Fibroblast of lung (primary cell): Measurements from ENCODE around the gene HSH2D. TPM values are rescaled to one million over a fixed set of nuclear protein-coding genes. Genes with fewer than 3 reads are reported as not detected.
"Not testable (repeated sequence)": the region's sequence is repeated elsewhere in the genome, so short reads cannot be mapped to it uniquely, and the experiment has no call there.

ENCODE experiments used
- DNase-seq, 2 donors: peaks; one replicate each; pipeline versions ENCODE4 v3.0.0 to v3.0.0-alpha.2; 2010; ENCODE audit warnings: low read depth in 2 of 2
- H2AFZ ChIP-seq: 2 replicates; pipeline ENCODE4 v1.5.1; 2012; ENCODE audit warnings: low read length, control low read depth, inconsistent platforms
- H3K27ac ChIP-seq: 2 replicates; pipeline ENCODE4 v1.5.1; 2011; ENCODE audit warnings: low read length, control low read depth; ENCODE audit not compliant: insufficient read depth
- H3K27me3 ChIP-seq: 2 replicates; pipeline ENCODE4 v1.5.1; 2011; ENCODE audit warnings: mild to moderate bottlenecking, low read length; ENCODE audit not compliant: control insufficient read depth, insufficient read depth
- H3K36me3 ChIP-seq: 2 replicates; pipeline ENCODE4 v1.5.1; 2011; ENCODE audit warnings: low read length; ENCODE audit not compliant: control insufficient read depth, insufficient read depth
- H3K4me1 ChIP-seq: 2 replicates; pipeline ENCODE4 v1.5.1; 2011; ENCODE audit warnings: low read length; ENCODE audit not compliant: control insufficient read depth, insufficient read depth; ENCODE audit errors: extremely low read depth
- H3K4me2 ChIP-seq: 2 replicates; pipeline ENCODE4 v1.5.1; 2011; ENCODE audit warnings: low read length, control low read depth; ENCODE audit not compliant: insufficient read depth; ENCODE audit errors: extremely low read depth
- H3K4me3 ChIP-seq, 4 experiments: fragments of 200-600 bp in 1 of 4; sonication (generic) in 1 of 4; replicated peaks in 1 of 4; 2 replicates each; pipeline ENCODE4 v1.5.1; 2011 to 2016; ENCODE audit warnings: low read length in 4 of 4, low read depth in 3 of 4, mild to moderate bottlenecking in 3 of 4, control low read depth in 2 of 4, inconsistent platforms in 1 of 4, mixed read lengths in 1 of 4; ENCODE audit not compliant: insufficient read depth in 1 of 4; ENCODE audit errors: control extremely low read depth in 1 of 4
- H3K79me2 ChIP-seq: 2 replicates; pipeline ENCODE4 v1.5.1; 2012; ENCODE audit warnings: mild to moderate bottlenecking, low read length, inconsistent platforms; ENCODE audit not compliant: control insufficient read depth, insufficient read depth
- H3K9ac ChIP-seq: 2 replicates; pipeline ENCODE4 v1.5.1; 2011; ENCODE audit warnings: mild to moderate bottlenecking, low read length, control low read depth; ENCODE audit not compliant: insufficient read depth
- H3K9me3 ChIP-seq: 2 replicates; pipeline ENCODE4 v1.5.1; 2012; ENCODE audit warnings: low read depth, low read length; ENCODE audit not compliant: control insufficient read depth, insufficient read depth
- H4K20me1 ChIP-seq: 2 replicates; pipeline ENCODE4 v1.5.1; 2011; ENCODE audit warnings: low read length; ENCODE audit not compliant: control insufficient read depth, insufficient read depth; ENCODE audit errors: extremely low read depth
- CTCF ChIP-seq, 2 donors: IDR thresholded peaks in 1 of 2; conservative IDR thresholded peaks in 1 of 2; 1 replicate in 1 of 2; 2 replicates in 1 of 2; pipeline ENCODE4 v1.5.1; 2011 to 2012; ENCODE audit warnings: low read length in 2 of 2, control low read depth in 1 of 2, inconsistent platforms in 1 of 2, low read depth in 1 of 2, mild to moderate bottlenecking in 1 of 2
- EZH2 ChIP-seq: IDR thresholded peaks from 2 replicates; pipeline ENCODE4 v1.5.1; 2012; ENCODE audit warnings: low read length, control low read depth, mild to moderate bottlenecking; ENCODE audit errors: missing control alignments
- polyA plus RNA-seq, 2 donors: library from polyadenylated mRNA; depleted of rRNA in 1 of 2; stranded (reverse) in 1 of 2; unstranded in 1 of 2; fragments of >200 nt; gene quantifications; 2 replicates each; pipeline ENCODE4 v1.2.1, GENCODE V29; 2011 to 2012; ENCODE audit warnings: missing spikeins in 1 of 2
- total RNA-seq: library from RNA; depleted of rRNA; stranded (reverse); fragments of >200 nt; gene quantifications from 2 replicates; pipeline ENCODE4 v1.2.1, GENCODE V29; 2014

The HSH2D gene
- total and polyA plus RNA-seq, 2 donors (not counting 1 experiment from before 2014, with no cell fraction given): not detected

GRCh38 chr19:16117594-16118033, 25.9 kb upstream of the HSH2D start:
- peaks cover 4% of the 10 kb centered on the region for H3K4me1 ChIP-seq
- no peak overlapping the region for H2AFZ ChIP-seq
- no peak overlapping the region for H3K27ac ChIP-seq
- H4K20me1 ChIP-seq: no peaks in the 10 kb centered on the region
- H3K79me2 ChIP-seq: peaks cover 26% of the 10 kb centered on the region
- no peaks in the 10 kb centered on the region for H3K27me3 ChIP-seq
- H3K36me3 ChIP-seq: peaks cover 12% of the 10 kb centered on the region
- no peak overlapping the region for H3K4me3 ChIP-seq
- no peaks in the 10 kb centered on the region for H3K9me3 ChIP-seq
- no peak for DNase-seq
- H3K4me2 ChIP-seq: no peak overlapping the region
- H3K9ac ChIP-seq: no peak overlapping the region
- TF ChIP-seq CTCF (conservative IDR thresholded peaks at IDR 0.05 in 1 of 2, IDR thresholded peaks at IDR 0.05 in 1 of 2; ENCODE audit: low read depth in 1 of 2, low read length in 2 of 2): no peak
- TF ChIP-seq EZH2: no peak

DNA sequence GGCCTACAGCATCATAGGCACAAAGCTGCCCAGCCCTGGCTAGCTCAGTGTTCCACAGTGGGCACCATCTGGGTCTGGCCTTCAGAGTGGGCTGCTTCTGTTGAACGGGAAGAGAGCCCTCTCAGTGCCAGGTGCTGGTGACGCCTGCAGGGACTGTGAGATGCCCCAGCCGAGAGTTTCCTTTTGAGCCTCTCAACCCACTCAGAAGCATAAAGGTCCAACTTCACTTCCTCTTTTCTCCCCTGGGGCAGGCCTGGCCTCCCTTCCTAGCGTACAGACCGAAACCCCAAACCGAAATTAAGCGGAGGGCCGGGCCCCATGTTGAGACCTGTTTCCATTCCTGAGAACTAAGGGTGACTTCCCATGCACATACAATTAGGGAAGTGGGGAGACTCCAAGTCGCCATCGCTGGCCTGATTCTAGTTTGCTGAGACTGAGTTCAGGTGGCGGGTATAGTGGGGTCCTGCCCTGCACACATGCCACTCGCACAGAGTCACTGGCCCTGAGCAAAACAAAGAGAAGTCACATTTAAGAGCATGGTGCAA, 24.9 kb upstream of the HSH2D start:
- Histone ChIP-seq H3K36me3 (peaks cover 14% of the 10 kb centered on the region), H3K9me3 (no peaks in the 10 kb centered on the region), H3K27me3 (no peaks in the 10 kb centered on the region), H3K4me1 (no peaks in the 10 kb centered on the region), H3K4me2 (no peak overlapping the region), H3K4me3 (no peak overlapping the region), H2AFZ (no peak overlapping the region), H4K20me1 (no peaks in the 10 kb centered on the region), H3K79me2 (peaks cover 19% of the 10 kb centered on the region), H3K9ac (no peak overlapping the region), H3K27ac (no peak overlapping the region)
- no peak for DNase-seq
- TF ChIP-seq EZH2 (no peak), CTCF (conservative IDR thresholded peaks at IDR 0.05 in 1 of 2, IDR thresholded peaks at IDR 0.05 in 1 of 2; ENCODE audit: low read depth in 1 of 2, low read length in 2 of 2) (no peak)

GRCh38 chr19:16119075-16119857, 24.2 kb upstream of the HSH2D start:
- H3K4me1 ChIP-seq, H4K20me1 ChIP-seq, H3K4me2 ChIP-seq, H3K9me3 ChIP-seq, DNase-seq, H3K27me3 ChIP-seq, H3K27ac ChIP-seq, H3K4me3 ChIP-seq, H3K9ac ChIP-seq, H2AFZ ChIP-seq: not testable (repeated sequence)
- Histone ChIP-seq H3K36me3 (peaks cover 14% of the 10 kb centered on the region), H3K79me2 (peaks cover 14% of the 10 kb centered on the region)
